DND-41 (cell line): Measurements from ENCODE around the gene WWC1.

Experiments
- ATAC-seq: fragments of 200-7000 bp; cut with Tn5 transposase; 3 replicates; pipeline ENCODE4 v1.9.1; 2021; ENCODE audit warnings: low read depth; ENCODE audit not compliant: insufficient read depth
- DNase-seq: peaks from one replicate; pipeline ENCODE4 v3.0.0-alpha.2; 2020
- H2AFZ ChIP-seq: 2 replicates; pipeline ENCODE4 v1.6.0; 2012; ENCODE audit warnings: low read depth, low read length
- H3K27ac ChIP-seq: 2 replicates; pipeline ENCODE4 v1.5.1; 2012; ENCODE audit warnings: low read length, inconsistent platforms
- H3K27me3 ChIP-seq: fragments of 200-600 bp; sonication (generic); 2 replicates; pipeline ENCODE4 v1.6.0; 2012; ENCODE audit warnings: low read length, mild to moderate bottlenecking, inconsistent platforms; ENCODE audit not compliant: insufficient read depth, poor library complexity
- H3K36me3 ChIP-seq: 2 replicates; pipeline ENCODE4 v1.5.1; 2012; ENCODE audit warnings: low read length, inconsistent platforms; ENCODE audit not compliant: insufficient read depth
- H3K4me1 ChIP-seq: 2 replicates; pipeline ENCODE4 v1.5.1; 2012; ENCODE audit warnings: mild to moderate bottlenecking, low read length; ENCODE audit not compliant: insufficient read depth
- H3K4me2 ChIP-seq: 2 replicates; pipeline ENCODE4 v1.6.0; 2012; ENCODE audit warnings: mild to moderate bottlenecking, moderate library complexity, low read length, inconsistent platforms; ENCODE audit not compliant: insufficient read depth
- H3K4me3 ChIP-seq, 2 experiments: fragments of 200-600 bp in 1 of 2; shearing (Covaris generic) in 1 of 2; 2 replicates each; pipeline ENCODE4 v1.5.1; 2012 to 2016; ENCODE audit warnings: inconsistent platforms in 2 of 2, low read length in 2 of 2, mild to moderate bottlenecking in 2 of 2, low read depth in 1 of 2, moderate library complexity in 1 of 2
- H3K79me2 ChIP-seq: 2 replicates; pipeline ENCODE4 v1.6.0; 2012; ENCODE audit warnings: low read length, inconsistent platforms; ENCODE audit not compliant: insufficient read depth
- H3K9ac ChIP-seq: 2 replicates; pipeline ENCODE4 v1.6.0; 2012; ENCODE audit warnings: low read depth, mild to moderate bottlenecking, inconsistent platforms, low read length, moderate library complexity
- H3K9me3 ChIP-seq: 2 replicates; pipeline ENCODE4 v1.5.1; 2012; ENCODE audit warnings: low read length, moderate library complexity, mild to moderate bottlenecking, inconsistent platforms; ENCODE audit not compliant: insufficient read depth, severe bottlenecking
- H4K20me1 ChIP-seq: 2 replicates; pipeline ENCODE4 v1.6.0; 2012; ENCODE audit warnings: low read length; ENCODE audit not compliant: insufficient read depth
- CTCF ChIP-seq: IDR thresholded peaks from 2 replicates; pipeline ENCODE4 v1.5.1; 2012; ENCODE audit warnings: borderline replicate concordance, low read length, moderate library complexity, mild to moderate bottlenecking; ENCODE audit not compliant: poor library complexity, severe bottlenecking; ENCODE audit errors: extremely low read depth
- EZH2 ChIP-seq: IDR thresholded peaks from 3 replicates; pipeline ENCODE4 v1.6.1; 2012; ENCODE audit warnings: borderline replicate concordance, low read depth, mild to moderate bottlenecking, moderate library complexity, low read length, inconsistent platforms; ENCODE audit not compliant: severe bottlenecking

Gene WWC1

GRCh38 chr5:168404365-168404764, 112.9 kb downstream of the WWC1 start:
- ATAC-seq (no peak), DNase-seq (no peak)
- H3K27ac ChIP-seq = no peak overlapping the region
- TF ChIP-seq EZH2 (no peak), CTCF (no peak)
- H3K27me3 ChIP-seq = peaks cover 13% of the 10 kb centered on the region
- no peak overlapping the region for H3K4me2 ChIP-seq
- H4K20me1 ChIP-seq = no peaks in the 10 kb centered on the region
- H3K36me3 ChIP-seq = no peaks in the 10 kb centered on the region
- no peak overlapping the region for H3K9ac ChIP-seq
- H3K4me3 ChIP-seq = no peak overlapping the region
- H2AFZ ChIP-seq = no peak overlapping the region
- no peaks in the 10 kb centered on the region for H3K79me2 ChIP-seq
- H3K4me1 ChIP-seq = no peaks in the 10 kb centered on the region
- no peaks in the 10 kb centered on the region for H3K9me3 ChIP-seq

- peaks cover 3% of the 10 kb centered on the region; the same call in 1 of the 2 replicates for H3K4me1 ChIP-seq
- no peaks in the 10 kb centered on the region for H3K36me3 ChIP-seq
- H3K9ac ChIP-seq = no peak overlapping the region
- no peaks in the 10 kb centered on the region for H3K9me3 ChIP-seq
- no peak overlapping the region for H3K4me3 ChIP-seq
- ATAC-seq = no peak
- H3K4me2 ChIP-seq = no peak overlapping the region
- H2AFZ ChIP-seq = no peak overlapping the region
- H3K27me3 ChIP-seq = peaks cover 11% of the 10 kb centered on the region
- H3K27ac ChIP-seq = no peak overlapping the region
- DNase-seq = no peak
- no peaks in the 10 kb centered on the region for H4K20me1 ChIP-seq
- no peak for TF ChIP-seq EZH2
- no peak for TF ChIP-seq CTCF
- no peaks in the 10 kb centered on the region for H3K79me2 ChIP-seq
These were observed 115.8 kb downstream of the WWC1 start for GRCh38 chr5:168407211-168407610.

GRCh38 chr5:168408561-168409305, 117.3 kb downstream of the WWC1 start:
- DNase-seq (no peak), ATAC-seq (no peak)
- no peaks in the 10 kb centered on the region for H4K20me1 ChIP-seq
- H3K27ac ChIP-seq = no peak overlapping the region
- H3K27me3 ChIP-seq = peaks cover 5% of the 10 kb centered on the region
- H3K36me3 ChIP-seq = no peaks in the 10 kb centered on the region
- H3K79me2 ChIP-seq = no peaks in the 10 kb centered on the region
- peaks cover 3% of the 10 kb centered on the region; the same call in 1 of the 2 replicates for H3K4me1 ChIP-seq
- TF ChIP-seq EZH2 = no peak
- TF ChIP-seq CTCF = no peak
- H3K9ac ChIP-seq = no peak overlapping the region
- no peak overlapping the region for H3K4me2 ChIP-seq
- H3K4me3 ChIP-seq = no peak overlapping the region
- no peak overlapping the region for H2AFZ ChIP-seq
- no peaks in the 10 kb centered on the region for H3K9me3 ChIP-seq
